HG03066 (cell line): Measurements from ENCODE around the gene HEXIM2.
A peak's percentile ranks its signal among the peaks of the same experiment; 100 is the strongest.

Source experiments
- ATAC-seq: cut with Tn5 transposase; IDR thresholded peaks from one replicate; pipeline ENCODE4 v1.9.1; 2021; ENCODE audit warnings: low read depth; ENCODE audit not compliant: unreplicated experiment

Gene HEXIM2

DNA sequence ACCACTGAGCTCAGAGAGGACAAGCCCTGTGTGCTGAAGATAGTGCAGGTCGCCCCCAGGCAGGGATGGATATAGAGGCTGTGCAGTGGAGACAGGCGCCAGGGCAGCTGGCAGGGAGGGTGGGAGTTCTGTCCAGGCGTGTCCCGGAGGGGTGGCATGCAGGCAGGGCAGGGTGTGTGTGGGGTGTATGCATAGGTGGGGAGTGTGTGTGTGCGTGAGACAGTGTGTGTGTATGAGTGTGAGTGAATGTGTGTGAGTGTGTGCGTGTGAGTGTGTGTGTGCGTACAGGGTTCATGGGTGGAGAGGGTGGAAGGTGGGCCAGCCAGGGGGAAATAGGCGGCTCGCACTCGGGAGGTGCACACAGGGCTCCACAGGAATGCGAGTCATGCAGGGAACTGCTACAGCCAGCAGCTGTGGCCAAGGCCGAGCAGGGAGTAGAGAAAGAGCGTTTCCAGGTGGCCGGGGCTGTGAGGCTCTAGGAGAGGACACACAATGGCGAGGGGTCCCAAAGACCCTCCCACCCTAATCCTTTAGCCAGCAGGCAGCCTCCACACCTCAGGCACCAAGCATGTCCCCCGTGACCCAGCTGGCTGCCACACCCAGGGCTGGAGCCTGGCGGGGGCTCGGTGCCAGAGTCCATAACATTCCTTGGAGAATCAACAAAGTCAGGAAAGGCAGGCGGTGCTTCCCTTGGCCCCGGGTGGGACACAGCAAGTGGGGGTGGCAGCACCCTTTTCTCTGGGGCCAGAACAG is 34.0 kb upstream of the HEXIM2 start:
- no peak for ATAC-seq

DNA sequence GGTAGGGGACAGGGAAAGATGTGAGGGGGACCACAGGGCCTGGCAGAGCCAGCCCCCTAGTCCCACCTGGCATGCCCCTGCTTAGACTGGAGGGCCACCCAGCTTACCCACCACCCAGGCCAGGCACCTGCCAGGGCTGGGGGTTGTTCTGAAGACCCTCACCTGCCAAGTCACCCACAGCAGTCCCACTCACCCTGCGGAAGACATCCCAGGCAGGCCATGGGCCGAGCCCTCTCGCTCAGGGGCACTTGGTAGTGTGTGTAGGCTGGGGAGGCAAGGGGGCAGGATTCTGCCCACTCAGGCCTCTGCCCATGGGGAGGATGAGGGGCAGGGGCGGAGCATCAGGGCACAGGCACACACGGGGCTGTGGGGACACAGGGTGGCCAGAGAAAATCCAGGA is 33.3 kb upstream of the HEXIM2 start:
- ATAC-seq: no peak

DNA sequence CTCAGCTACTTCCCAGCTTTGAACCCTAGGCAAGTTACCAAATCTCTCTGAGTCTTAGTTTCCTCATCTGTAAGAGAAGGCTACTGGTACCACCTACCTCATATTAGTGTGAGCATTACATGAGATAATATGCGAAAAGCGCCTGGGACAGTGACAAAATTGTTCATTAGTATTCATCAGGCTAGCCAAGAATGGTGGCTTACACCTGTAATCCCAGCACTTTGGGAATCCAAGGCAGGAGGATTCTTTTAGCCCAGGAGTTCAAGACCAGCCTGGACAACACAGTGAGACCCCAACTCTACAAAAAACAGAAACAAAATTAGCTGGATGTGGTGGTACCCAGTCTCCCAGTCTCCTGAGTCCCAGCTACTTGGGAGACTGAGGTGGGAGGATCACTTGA is 32.7 kb upstream of the HEXIM2 start:
- no peak for ATAC-seq

- ATAC-seq: no peak
These were observed 32.2 kb upstream of the HEXIM2 start for GRCh38 chr17:45129426-45129939.

DNA sequence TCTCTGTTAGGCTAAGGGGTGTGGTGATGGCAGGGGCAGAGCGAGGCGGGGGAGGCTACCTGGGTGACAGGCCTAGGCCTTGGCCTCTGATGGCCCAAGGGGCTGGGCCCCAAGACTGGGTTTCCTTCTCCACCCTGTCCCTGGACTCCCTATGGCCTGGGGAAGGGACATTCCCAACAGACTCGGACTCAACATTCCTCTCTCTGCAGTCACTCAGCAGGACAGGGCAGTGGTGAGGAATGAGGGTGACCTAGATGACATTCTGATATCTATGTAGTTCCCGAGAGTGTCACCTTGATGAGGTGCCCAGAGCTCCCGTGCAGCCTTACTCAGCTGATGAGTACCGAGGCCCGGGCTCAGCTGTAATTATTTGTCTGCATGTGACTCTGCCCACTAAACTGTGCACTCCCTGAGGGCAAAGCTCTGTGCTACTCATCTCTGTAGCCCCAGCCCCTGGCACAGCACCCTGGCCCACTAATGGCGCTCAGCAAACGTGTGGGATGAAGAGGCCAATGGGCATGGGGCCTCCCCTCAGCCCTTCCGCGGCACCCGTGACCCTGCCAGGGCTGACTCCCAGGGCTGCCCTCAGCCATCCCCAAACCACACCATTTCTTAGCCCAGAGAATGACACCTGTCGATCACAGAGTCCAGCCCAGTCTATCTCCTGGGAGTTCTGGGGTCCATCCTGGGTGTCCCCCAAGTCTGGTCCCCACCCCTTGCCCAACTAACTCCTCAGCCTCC is 31.6 kb upstream of the HEXIM2 start:
- ATAC-seq: no peak

DNA sequence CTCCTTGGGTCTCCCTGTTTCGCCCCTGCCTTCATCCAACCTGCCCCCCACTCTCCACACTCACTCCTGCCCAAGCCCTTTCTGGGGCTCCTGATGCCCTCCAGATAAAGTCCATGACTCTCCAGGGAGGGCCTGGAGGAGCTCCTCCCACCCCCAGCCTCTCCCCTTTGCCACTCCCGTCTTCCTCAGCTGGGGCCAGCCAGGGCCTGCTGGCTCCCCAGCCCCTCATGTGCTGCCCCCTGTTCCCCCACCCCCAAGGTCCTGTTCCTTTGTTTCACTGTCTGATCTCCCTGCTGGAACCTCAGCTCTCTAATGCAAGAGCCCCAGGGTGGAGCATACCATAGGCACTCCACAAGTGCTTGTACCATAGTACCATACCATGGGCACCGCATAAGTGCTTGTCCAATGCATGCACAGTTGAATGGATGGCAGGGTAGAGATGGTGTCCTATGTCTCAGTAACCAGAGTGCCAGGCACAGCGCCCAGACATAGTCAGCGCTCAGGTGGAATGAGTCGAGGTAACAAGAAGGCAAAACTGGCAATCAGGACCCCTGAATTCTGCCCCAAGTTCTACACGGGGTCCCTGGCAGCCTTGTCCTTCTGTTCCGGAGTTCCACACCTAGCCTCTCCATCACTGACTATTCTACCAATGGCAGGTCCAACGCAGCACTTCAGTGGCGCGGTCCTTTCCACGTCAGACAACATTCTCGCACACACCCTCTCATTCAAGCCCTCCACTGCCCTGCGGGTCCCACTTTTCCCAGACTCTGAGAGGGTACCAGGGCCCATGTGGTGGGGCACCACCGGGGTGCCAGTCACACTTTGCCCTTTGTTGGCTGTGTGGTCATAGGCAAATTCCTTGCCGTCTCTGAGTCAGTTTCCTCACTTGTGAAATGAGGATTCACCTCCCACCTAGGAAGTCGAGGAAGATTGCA is 30.7 kb upstream of the HEXIM2 start:
- no peak for ATAC-seq

DNA sequence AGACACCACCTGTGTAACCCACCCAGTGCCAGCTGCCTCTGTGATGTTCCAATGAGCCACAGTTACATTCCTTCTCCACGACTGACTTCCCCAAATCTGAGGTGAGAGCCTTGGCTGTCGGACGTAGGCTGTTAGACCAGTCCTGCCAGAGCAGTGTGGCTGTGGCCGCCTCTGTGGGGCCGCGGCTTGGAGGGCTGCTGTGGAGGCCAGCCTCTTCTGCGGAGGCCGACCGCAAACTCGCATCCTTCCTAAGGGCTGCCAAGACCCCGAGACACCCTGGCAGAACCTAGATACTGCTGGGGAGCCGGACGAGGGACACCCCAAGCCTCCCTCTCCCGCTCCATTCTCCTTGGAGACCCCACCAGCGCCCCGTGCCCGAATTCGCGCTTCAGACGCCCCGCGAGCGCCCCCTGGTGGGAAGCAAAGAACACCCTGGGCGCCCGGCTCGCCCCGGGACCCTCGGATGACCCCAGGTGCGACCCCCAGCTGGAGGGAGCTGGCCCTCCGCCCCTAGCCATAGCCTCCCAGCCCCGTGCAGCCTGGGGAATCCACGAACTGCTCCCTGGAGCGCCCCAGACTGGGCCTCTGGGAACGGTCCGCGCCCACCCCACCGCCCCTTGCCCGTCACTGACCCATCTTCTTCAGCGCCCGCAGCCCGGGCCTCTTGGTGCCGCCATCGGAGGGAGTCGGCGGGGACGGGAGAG is 29.9 kb upstream of the HEXIM2 start:
- ATAC-seq: no peak

DNA sequence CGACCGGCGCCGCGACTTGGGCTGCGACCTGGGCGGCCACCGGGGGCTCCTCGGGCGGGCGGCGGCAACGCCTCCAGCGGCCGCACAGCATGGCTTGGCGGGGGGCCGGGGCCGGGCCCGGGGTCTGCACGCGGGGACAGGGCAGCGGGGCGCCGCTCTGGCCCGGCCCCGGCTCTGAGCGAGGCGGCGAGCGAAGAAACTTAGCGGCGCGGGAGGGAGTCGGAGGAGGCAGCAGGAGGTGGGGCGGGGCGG is 29.4 kb upstream of the HEXIM2 start, which contains the start of gene PLCD3:
PLCD3 (minus strand) TSS at position 196 of the 252 bp plus-strand sequence; CDS start at position 91, 105 bp downstream.
- ATAC-seq: no peak

- ATAC-seq: peak; percentile 39
These were observed 28.9 kb upstream of the HEXIM2 start for GRCh38 chr17:45132572-45133463.

- ATAC-seq: peak; percentile 71
These were observed 26.3 kb upstream of the HEXIM2 start, which contains the start of gene ACBD4 for GRCh38 chr17:45135192-45135977. Gene ACBD4 (plus strand): TSS chr17:45135687. CDS start chr17:45136145, 458 bp downstream.

- no peak for ATAC-seq
These were observed 25.5 kb upstream of the HEXIM2 start for GRCh38 chr17:45135978-45136791.

DNA sequence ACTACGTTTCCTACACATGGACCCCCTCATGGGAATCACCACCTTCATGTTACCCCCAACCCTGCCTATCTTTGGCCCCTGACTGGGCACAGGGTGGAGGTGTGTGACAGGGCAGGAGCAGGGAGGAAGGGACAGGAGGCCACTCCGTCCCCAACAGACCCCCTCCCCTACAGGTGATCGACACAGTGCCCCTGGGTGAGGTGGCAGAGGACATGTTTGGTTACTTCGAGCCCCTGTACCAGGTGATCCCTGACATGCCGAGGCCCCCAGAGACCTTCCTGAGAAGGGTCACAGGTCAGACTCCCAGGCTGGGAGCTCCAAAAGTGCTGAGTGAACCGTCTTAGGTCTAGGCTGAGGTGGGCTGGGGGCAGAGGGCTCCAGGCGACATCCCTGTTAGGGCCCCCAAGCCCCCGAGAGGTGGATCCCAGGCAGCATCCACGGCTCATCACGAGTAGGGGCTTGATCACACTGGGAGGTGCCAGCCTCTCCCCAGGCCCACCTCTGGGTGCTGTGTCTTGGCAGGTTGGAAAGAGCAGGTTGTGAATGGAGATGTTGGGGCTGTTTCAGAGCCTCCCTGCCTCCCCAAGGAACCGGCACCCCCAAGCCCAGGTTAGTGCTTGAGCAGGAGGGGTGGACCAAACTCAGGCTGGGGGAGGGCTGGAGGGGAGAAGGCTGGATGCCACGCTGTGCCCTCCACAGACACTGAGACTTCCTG is 24.7 kb upstream of the HEXIM2 start:
- ATAC-seq: no peak

GRCh38 chr17:45137561-45138305 is 23.9 kb upstream of the HEXIM2 start:
- no peak for ATAC-seq

- ATAC-seq: no peak
These were observed 22.7 kb upstream of the HEXIM2 start for GRCh38 chr17:45138911-45139532.

DNA sequence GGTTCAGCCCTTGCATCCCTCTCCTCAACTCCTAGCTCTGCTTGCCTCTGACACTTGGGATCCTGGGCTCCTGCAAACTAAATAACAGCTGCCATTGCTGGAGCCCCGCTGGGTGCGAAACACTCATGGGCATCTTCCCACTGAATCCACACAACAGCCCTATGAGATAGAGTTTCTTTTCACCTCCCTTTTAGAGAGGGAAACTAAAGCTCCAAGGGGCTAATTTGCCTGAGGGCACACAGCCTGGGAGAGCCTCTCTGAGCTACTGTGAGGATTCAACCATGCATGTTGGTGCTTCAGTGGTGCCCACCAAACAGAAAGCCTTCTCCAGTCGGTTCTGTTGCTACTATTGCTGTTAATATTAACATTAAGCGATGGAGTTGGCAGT is 22.1 kb upstream of the HEXIM2 start:
- ATAC-seq: no peak

DNA sequence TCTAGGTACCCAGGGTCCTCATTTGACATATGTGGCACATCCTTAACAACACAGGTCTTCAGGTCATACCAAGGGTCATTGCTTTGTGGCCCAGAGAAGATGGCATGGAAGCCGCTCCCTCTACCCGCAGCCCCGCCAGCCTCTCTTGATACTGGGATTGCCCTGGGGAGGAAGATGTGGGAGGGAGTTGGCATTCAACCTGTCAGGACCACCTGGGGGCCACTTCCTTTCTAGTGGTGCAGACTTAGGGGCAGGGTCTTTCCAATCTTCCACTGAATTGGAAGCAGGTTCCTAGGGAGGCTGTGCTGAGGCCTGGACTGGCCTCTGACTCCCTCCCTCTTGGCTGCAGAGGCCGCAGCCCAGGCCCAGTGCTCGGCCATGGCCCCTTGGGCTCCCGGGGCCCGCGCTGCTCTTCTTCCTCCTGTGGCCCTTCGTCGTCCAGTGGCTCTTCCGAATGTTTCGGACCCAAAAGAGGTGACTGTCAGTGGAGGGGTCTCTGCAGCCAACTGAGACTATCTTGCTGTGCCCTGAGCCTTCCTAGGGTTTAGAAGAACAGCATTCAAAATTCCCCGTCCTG is 18.5 kb upstream of the HEXIM2 start:
- ATAC-seq: no peak
